ENCODE measurements around the gene RTN4IP1. TPM values are rescaled to one million over a fixed set of nuclear protein-coding genes. Genes with fewer than 3 reads are reported as not detected.

The RTN4IP1 gene
- total RNA-seq, 1 experiment from 2014 or later = 12.5 TPM

DNA sequence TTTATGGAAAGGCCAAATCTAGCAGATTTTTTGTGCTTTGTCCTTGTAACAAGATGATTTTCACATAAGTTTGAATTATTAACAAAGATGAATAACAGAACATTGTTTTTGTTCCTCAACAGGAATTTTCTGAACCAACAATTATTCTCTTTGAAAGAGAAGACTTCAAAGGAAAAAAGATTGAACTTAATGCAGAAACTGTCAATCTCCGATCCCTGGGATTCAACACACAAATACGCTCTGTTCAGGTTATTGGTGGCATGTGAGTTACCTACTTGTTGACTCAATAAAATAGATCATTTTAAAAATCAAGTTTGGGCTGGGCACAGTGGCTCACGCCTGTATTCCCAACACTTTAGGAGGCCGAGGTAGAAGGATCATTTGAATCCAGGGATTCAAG is 70.9 kb downstream of the RTN4IP1 start:
- Histone ChIP-seq H3K4ac (ENCODE audit: low read depth, low read length) (no peak overlapping the region), H3K9me3 (ENCODE audit: control insufficient read depth, low read depth, low read length) (no peaks in the 10 kb centered on the region), H2AFZ (ENCODE audit: low read length) (no peak overlapping the region), H4K91ac (ENCODE audit: insufficient read length, low read depth, low read length) (no peak overlapping the region), H2AK5ac (ENCODE audit: insufficient read length, low read length) (no peak overlapping the region), H3K4me1 (ENCODE audit: insufficient read depth, low read length) (no peaks in the 10 kb centered on the region), H4K20me1 (ENCODE audit: control insufficient read depth, insufficient read depth, insufficient read length) (no peaks in the 10 kb centered on the region), H3K79me2 (ENCODE audit: insufficient read depth, low read length) (no peaks in the 10 kb centered on the region), H3K14ac (ENCODE audit: insufficient read depth, low read length) (no peak overlapping the region), H3T11ph (ENCODE audit: low read length) (no peak overlapping the region), H4K5ac (ENCODE audit: insufficient read length, low read depth, low read length) (no peak overlapping the region), H3K4me2 (ENCODE audit: insufficient read depth, insufficient read length, low read length) (no peak overlapping the region), H4K8ac (replicated peaks; ENCODE audit: insufficient read length, low read depth, low read length) (no peak overlapping the region), H3K9ac (ENCODE audit: extremely low read depth, insufficient read length, low read length) (no peak overlapping the region), H2BK20ac (ENCODE audit: low read depth, low read length, poor library complexity, severe bottlenecking) (no peak overlapping the region), H2BK5ac (ENCODE audit: insufficient read length, low read length) (no peak overlapping the region), H3K18ac (ENCODE audit: insufficient read length, low read depth, low read length) (no peak overlapping the region), H3K79me1 (ENCODE audit: insufficient read depth, low read depth, low read length, poor library complexity, severe bottlenecking) (no peaks in the 10 kb centered on the region), H2BK120ac (ENCODE audit: low read depth, low read length, poor library complexity, severe bottlenecking) (no peak overlapping the region), H3K27ac (ENCODE audit: insufficient read length, low read depth, low read length) (no peak overlapping the region), H3K27me3 (ENCODE audit: insufficient read depth, low read length) (no peaks in the 10 kb centered on the region), H3K23me2 (ENCODE audit: insufficient read length, low read depth, low read length, poor library complexity, severe bottlenecking) (no peaks in the 10 kb centered on the region), H3K23ac (ENCODE audit: insufficient read length, low read depth, low read length) (no peak overlapping the region), H2BK12ac (ENCODE audit: insufficient read length, low read depth, low read length) (no peak overlapping the region), H2BK15ac (ENCODE audit: low read depth, low read length) (no peak overlapping the region), H3K56ac (ENCODE audit: insufficient read length, low read depth, low read length) (no peak overlapping the region)
- DNase-seq = no peak
- peaks cover 6 to 12% of the 10 kb centered on the region in 2 experiments; a peak in 3 of 4 replicates for H3K4me1 Mint-ChIP-seq
- H3K27ac Mint-ChIP-seq = no peak overlapping the region
- H3K27me3 Mint-ChIP-seq (ENCODE audit: low read depth) = no peaks in the 10 kb centered on the region
- no peak overlapping the region for H3K4me3 Mint-ChIP-seq
- peaks cover 0 to 8% (median 6%) of the 10 kb centered on the region in 3 experiments; a peak in 3 of 7 replicates for H3K36me3 Mint-ChIP-seq (ENCODE audit: insufficient read depth in 1 of 3, low read depth in 3 of 3)
- no peaks in the 10 kb centered on the region for H3K9me3 Mint-ChIP-seq
- TF ChIP-seq, protein P1, sequence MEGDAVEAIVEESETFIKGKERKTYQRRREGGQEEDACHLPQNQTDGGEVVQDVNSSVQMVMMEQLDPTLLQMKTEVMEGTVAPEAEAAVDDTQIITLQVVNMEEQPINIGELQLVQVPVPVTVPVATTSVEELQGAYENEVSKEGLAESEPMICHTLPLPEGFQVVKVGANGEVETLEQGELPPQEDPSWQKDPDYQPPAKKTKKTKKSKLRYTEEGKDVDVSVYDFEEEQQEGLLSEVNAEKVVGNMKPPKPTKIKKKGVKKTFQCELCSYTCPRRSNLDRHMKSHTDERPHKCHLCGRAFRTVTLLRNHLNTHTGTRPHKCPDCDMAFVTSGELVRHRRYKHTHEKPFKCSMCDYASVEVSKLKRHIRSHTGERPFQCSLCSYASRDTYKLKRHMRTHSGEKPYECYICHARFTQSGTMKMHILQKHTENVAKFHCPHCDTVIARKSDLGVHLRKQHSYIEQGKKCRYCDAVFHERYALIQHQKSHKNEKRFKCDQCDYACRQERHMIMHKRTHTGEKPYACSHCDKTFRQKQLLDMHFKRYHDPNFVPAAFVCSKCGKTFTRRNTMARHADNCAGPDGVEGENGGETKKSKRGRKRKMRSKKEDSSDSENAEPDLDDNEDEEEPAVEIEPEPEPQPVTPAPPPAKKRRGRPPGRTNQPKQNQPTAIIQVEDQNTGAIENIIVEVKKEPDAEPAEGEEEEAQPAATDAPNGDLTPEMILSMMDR (conservative IDR thresholded peaks at IDR 0.05) = no peak
- no CpG with 5 or more reads among the region's 4 CpGs for WGBS (ENCODE audit: extremely low coverage, insufficient read length, low lambda C conversion rate)

All from H9 (cell line).